Measurements from ENCODE around the gene MAGI3.

Gene MAGI3

GRCh38 chr1:113666126-113666525 lies 275.8 kb downstream of the MAGI3 start:
- TF ChIP-seq EZH2 (IDR thresholded peaks at IDR 0.05; ENCODE audit: borderline replicate concordance, low read length): no peak
- TF ChIP-seq, protein P1, sequence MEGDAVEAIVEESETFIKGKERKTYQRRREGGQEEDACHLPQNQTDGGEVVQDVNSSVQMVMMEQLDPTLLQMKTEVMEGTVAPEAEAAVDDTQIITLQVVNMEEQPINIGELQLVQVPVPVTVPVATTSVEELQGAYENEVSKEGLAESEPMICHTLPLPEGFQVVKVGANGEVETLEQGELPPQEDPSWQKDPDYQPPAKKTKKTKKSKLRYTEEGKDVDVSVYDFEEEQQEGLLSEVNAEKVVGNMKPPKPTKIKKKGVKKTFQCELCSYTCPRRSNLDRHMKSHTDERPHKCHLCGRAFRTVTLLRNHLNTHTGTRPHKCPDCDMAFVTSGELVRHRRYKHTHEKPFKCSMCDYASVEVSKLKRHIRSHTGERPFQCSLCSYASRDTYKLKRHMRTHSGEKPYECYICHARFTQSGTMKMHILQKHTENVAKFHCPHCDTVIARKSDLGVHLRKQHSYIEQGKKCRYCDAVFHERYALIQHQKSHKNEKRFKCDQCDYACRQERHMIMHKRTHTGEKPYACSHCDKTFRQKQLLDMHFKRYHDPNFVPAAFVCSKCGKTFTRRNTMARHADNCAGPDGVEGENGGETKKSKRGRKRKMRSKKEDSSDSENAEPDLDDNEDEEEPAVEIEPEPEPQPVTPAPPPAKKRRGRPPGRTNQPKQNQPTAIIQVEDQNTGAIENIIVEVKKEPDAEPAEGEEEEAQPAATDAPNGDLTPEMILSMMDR (IDR thresholded peaks at IDR 0.05; ENCODE audit: low read length): no peak
- Histone ChIP-seq H3K9me3 (ENCODE audit: low read length) (no peaks in the 10 kb centered on the region), H3K9me2 (ENCODE audit: low read depth, low read length) (no peaks in the 10 kb centered on the region), H3F3A (ENCODE audit: insufficient read depth, low read length) (no peaks in the 10 kb centered on the region), H4K20me1 (ENCODE audit: insufficient read depth, low read length) (no peaks in the 10 kb centered on the region), H3K9ac (ENCODE audit: low read length) (no peak overlapping the region), H3K27ac (ENCODE audit: low read depth, low read length, poor library complexity, severe bottlenecking) (no peak overlapping the region), H3K27me3 (ENCODE audit: insufficient read depth, low read length) (no peaks in the 10 kb centered on the region), H3K79me2 (ENCODE audit: insufficient read depth, low read length) (no peaks in the 10 kb centered on the region), H3K4me2 (ENCODE audit: low read length) (no peak overlapping the region), H2AFZ (ENCODE audit: low read length) (no peak overlapping the region), H3K36me3 (ENCODE audit: insufficient read depth, low read length) (no peaks in the 10 kb centered on the region), H3K4me1 (ENCODE audit: insufficient read depth, low read length, severe bottlenecking) (no peaks in the 10 kb centered on the region), H3K4me3 (ENCODE audit: low read depth, low read length, poor library complexity, severe bottlenecking) (no peak overlapping the region)

GRCh38 chr1:113669988-113670387 lies 279.7 kb downstream of the MAGI3 start:
- Histone ChIP-seq H3K9ac (ENCODE audit: low read length) (no peak overlapping the region), H3K36me3 (ENCODE audit: insufficient read depth, low read length) (no peaks in the 10 kb centered on the region), H3K4me1 (ENCODE audit: insufficient read depth, low read length, severe bottlenecking) (no peaks in the 10 kb centered on the region), H3F3A (ENCODE audit: insufficient read depth, low read length) (no peaks in the 10 kb centered on the region), H3K9me2 (ENCODE audit: low read depth, low read length) (no peaks in the 10 kb centered on the region), H2AFZ (ENCODE audit: low read length) (no peak overlapping the region), H3K79me2 (ENCODE audit: insufficient read depth, low read length) (no peaks in the 10 kb centered on the region), H3K27ac (ENCODE audit: low read depth, low read length, poor library complexity, severe bottlenecking) (no peak overlapping the region), H3K9me3 (ENCODE audit: low read length) (no peaks in the 10 kb centered on the region), H3K4me2 (ENCODE audit: low read length) (no peak overlapping the region), H3K27me3 (ENCODE audit: insufficient read depth, low read length) (no peaks in the 10 kb centered on the region), H4K20me1 (ENCODE audit: insufficient read depth, low read length) (no peaks in the 10 kb centered on the region), H3K4me3 (ENCODE audit: low read depth, low read length, poor library complexity, severe bottlenecking) (no peak overlapping the region)
- TF ChIP-seq EZH2 (IDR thresholded peaks at IDR 0.05; ENCODE audit: borderline replicate concordance, low read length): no peak
- TF ChIP-seq, protein P1 (IDR thresholded peaks at IDR 0.05; ENCODE audit: low read length): no peak

DNA sequence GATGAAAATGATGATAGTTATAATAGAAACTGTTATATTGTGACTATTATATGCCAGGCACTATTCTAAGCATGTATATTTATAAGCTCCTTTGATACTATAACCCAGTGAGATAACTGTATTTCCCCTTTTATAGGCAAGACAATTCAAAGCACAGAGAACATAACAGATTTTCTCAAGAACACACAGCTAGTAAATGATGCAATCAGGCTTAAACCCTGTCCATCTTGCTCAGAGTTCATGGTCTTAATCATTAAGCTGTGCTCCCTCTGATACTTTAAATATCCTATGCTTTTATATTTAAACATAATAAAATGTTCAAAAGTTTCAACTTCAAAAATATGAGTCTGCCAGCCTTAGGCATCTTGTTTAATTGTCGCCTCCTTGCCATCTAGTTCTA lies 280.3 kb downstream of the MAGI3 start:
- Histone ChIP-seq H2AFZ (ENCODE audit: low read length) (no peak overlapping the region), H3K9me2 (ENCODE audit: low read depth, low read length) (no peaks in the 10 kb centered on the region), H3K4me2 (ENCODE audit: low read length) (no peak overlapping the region), H3K27ac (ENCODE audit: low read depth, low read length, poor library complexity, severe bottlenecking) (no peak overlapping the region), H3K27me3 (ENCODE audit: insufficient read depth, low read length) (no peaks in the 10 kb centered on the region), H3F3A (ENCODE audit: insufficient read depth, low read length) (no peaks in the 10 kb centered on the region), H3K79me2 (ENCODE audit: insufficient read depth, low read length) (no peaks in the 10 kb centered on the region), H3K4me3 (ENCODE audit: low read depth, low read length, poor library complexity, severe bottlenecking) (no peak overlapping the region), H3K4me1 (ENCODE audit: insufficient read depth, low read length, severe bottlenecking) (no peaks in the 10 kb centered on the region), H3K9ac (ENCODE audit: low read length) (no peak overlapping the region), H3K36me3 (ENCODE audit: insufficient read depth, low read length) (no peaks in the 10 kb centered on the region), H3K9me3 (ENCODE audit: low read length) (no peaks in the 10 kb centered on the region), H4K20me1 (ENCODE audit: insufficient read depth, low read length) (no peaks in the 10 kb centered on the region)
- no peak for TF ChIP-seq EZH2 (IDR thresholded peaks at IDR 0.05; ENCODE audit: borderline replicate concordance, low read length)
- TF ChIP-seq, protein P1 (IDR thresholded peaks at IDR 0.05; ENCODE audit: low read length): no peak

Data from OCI-LY1 (cell line).